Neural cell (in vitro differentiated cells): Measurements from ENCODE around the gene EIF2S3B. TPM values are rescaled to one million over a fixed set of nuclear protein-coding genes. Genes with fewer than 3 reads are reported as not detected.

Experiments
- H2AFZ ChIP-seq: fragments of 200-600, 300-800 bp; sonication (generic), shearing (Covaris generic); 2 replicates; pipeline ENCODE4 v1.6.0; 2014; ENCODE audit warnings: low read depth, mild to moderate bottlenecking, antibody characterized with exemption, low read length, moderate library complexity
- H3F3A ChIP-seq: fragments of 200-600 bp; shearing (Covaris generic); 2 replicates; pipeline ENCODE4 v1.6.1; 2016; ENCODE audit warnings: mild to moderate bottlenecking, moderate library complexity, mixed read lengths, antibody characterized with exemption, low read length; ENCODE audit not compliant: insufficient read depth, poor library complexity, severe bottlenecking
- H3K27ac ChIP-seq: fragments of 200-600, 300-800 bp; sonication (generic), shearing (Covaris generic); 2 replicates; pipeline ENCODE4 v1.5.1; 2014; ENCODE audit warnings: mild to moderate bottlenecking, low read length, moderate library complexity
- H3K27me3 ChIP-seq: fragments of 300-800, 200-600 bp; sonication (generic), shearing (Covaris generic); 2 replicates; pipeline ENCODE4 v1.6.0; 2014; ENCODE audit warnings: mild to moderate bottlenecking, low read depth, low read length, moderate library complexity; ENCODE audit not compliant: insufficient read depth
- H3K36me3 ChIP-seq: fragments of 300-800, 200-600 bp; sonication (generic), shearing (Covaris generic); 2 replicates; pipeline ENCODE4 v1.5.1; 2014; ENCODE audit warnings: mild to moderate bottlenecking, antibody characterized with exemption, low read length, moderate library complexity; ENCODE audit not compliant: insufficient read depth
- H3K4me2 ChIP-seq: fragments of 300-800, 200-600 bp; sonication (generic), shearing (Covaris generic); 2 replicates; pipeline ENCODE4 v1.6.0; 2014; ENCODE audit warnings: mild to moderate bottlenecking, low read length
- H3K4me3 ChIP-seq: fragments of 300-800, 200-600 bp; sonication (generic), shearing (Covaris generic); 2 replicates; pipeline ENCODE4 v1.5.1; 2014; ENCODE audit warnings: mild to moderate bottlenecking, low read length, moderate library complexity
- H3K79me2 ChIP-seq: fragments of 200-600 bp; shearing (Covaris generic); replicated peaks from 2 replicates; pipeline ENCODE4 v1.6.0; 2014; ENCODE audit warnings: mild to moderate bottlenecking, low read length, moderate library complexity; ENCODE audit not compliant: insufficient read depth
- H3K9ac ChIP-seq: fragments of 300-800, 200-600 bp; sonication (generic), shearing (Covaris generic); 2 replicates; pipeline ENCODE4 v1.6.1; 2016; ENCODE audit warnings: mild to moderate bottlenecking, low read length, mixed read lengths
- H3K9me2 ChIP-seq: fragments of 200-600 bp; shearing (Covaris generic); 2 replicates; pipeline ENCODE4 v1.6.1; 2016; ENCODE audit warnings: mild to moderate bottlenecking, low read length, mixed read lengths; ENCODE audit not compliant: insufficient read depth
- H3K9me3 ChIP-seq: fragments of 200-600, 300-800 bp; sonication (generic), shearing (Covaris generic); 2 replicates; pipeline ENCODE4 v1.6.1; 2016; ENCODE audit warnings: mild to moderate bottlenecking, mixed run types, low read length, moderate library complexity, mixed read lengths
- H4K20me1 ChIP-seq: fragments of 200-600 bp; shearing (Covaris generic); 2 replicates; pipeline ENCODE4 v1.6.1; 2016; ENCODE audit warnings: mild to moderate bottlenecking, mixed run types; ENCODE audit not compliant: insufficient read depth
- CTCF ChIP-seq: fragments of 450-650 bp; IDR thresholded peaks from 2 replicates; pipeline ENCODE4 v1.5.1; 2014; ENCODE audit warnings: antibody characterized with exemption, mild to moderate bottlenecking, moderate library complexity; ENCODE audit not compliant: poor library complexity, severe bottlenecking
- EP300 ChIP-seq: fragments of 450-650 bp; conservative IDR thresholded peaks from 2 replicates; pipeline ENCODE4 v1.6.1; 2014; ENCODE audit warnings: antibody characterized with exemption, mild to moderate bottlenecking, moderate library complexity; ENCODE audit not compliant: poor library complexity, severe bottlenecking
- EZH2 ChIP-seq: fragments of 200-600, 300-800 bp; shearing (Covaris generic), sonication (generic); IDR thresholded peaks from 2 replicates; pipeline ENCODE4 v1.6.1; 2014; ENCODE audit warnings: antibody characterized with exemption, low read length, borderline replicate concordance, mild to moderate bottlenecking; ENCODE audit not compliant: insufficient read depth, poor library complexity, severe bottlenecking
- MXI1 ChIP-seq: fragments of 450-650 bp; conservative IDR thresholded peaks from 2 replicates; pipeline ENCODE4 v1.6.1; 2014; ENCODE audit warnings: antibody characterized with exemption, mild to moderate bottlenecking; ENCODE audit not compliant: poor library complexity, severe bottlenecking
- RAD21 ChIP-seq: fragments of 450-650 bp; conservative IDR thresholded peaks from 2 replicates; pipeline ENCODE4 v1.6.1; 2014; ENCODE audit warnings: antibody characterized with exemption, mild to moderate bottlenecking, moderate library complexity
- SMC3 ChIP-seq: fragments of 450-650 bp; conservative IDR thresholded peaks from 2 replicates; pipeline ENCODE4 v1.6.1; 2014; ENCODE audit warnings: antibody characterized with exemption, mild to moderate bottlenecking, moderate library complexity; ENCODE audit not compliant: poor library complexity
- TAF1 ChIP-seq: IDR thresholded peaks from 2 replicates; pipeline ENCODE4 v1.6.1; 2012; ENCODE audit warnings: low read depth
- polyA plus RNA-seq: library from polyadenylated mRNA; depleted of rRNA; stranded (reverse); fragments of >200 nt; gene quantifications from 2 replicates; pipeline ENCODE4 v1.2.3, GENCODE V29; 2014
- TF ChIP-seq, protein P1 (sequence below): IDR thresholded peaks from 2 replicates; pipeline ENCODE4 v1.6.1; 2012; ENCODE audit warnings: borderline replicate concordance

Gene EIF2S3B
- polyA plus RNA-seq, 1 donor from 2014 or later: 3.6 TPM

DNA sequence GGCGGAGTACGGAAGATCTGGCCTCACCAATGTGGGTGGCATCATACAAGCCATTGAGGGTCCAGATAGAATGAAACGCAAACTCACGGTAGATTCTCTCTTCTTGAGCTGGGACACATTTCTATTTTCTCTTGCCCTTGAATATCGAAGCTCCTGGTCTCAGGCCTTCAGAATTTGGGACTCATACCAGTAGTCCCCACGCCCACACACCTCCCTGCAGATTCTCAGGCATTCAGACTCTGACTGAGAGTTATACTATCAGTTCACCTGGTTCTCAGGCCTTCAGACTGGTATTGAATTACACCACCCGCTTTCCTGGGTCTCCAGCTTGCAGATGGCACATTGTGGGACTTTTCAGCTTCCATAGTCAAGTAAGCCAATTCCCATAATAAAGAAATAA, 37.8 kb downstream of the EIF2S3B start:
- no peak overlapping the region for H2AFZ ChIP-seq
- no peaks in the 10 kb centered on the region for H3F3A ChIP-seq
- H3K79me2 ChIP-seq: no peaks in the 10 kb centered on the region
- H3K9me2 ChIP-seq: no peaks in the 10 kb centered on the region
- no peak overlapping the region for H3K9ac ChIP-seq
- no peaks in the 10 kb centered on the region for H3K27me3 ChIP-seq
- no peak for TF ChIP-seq CTCF
- TF ChIP-seq, protein P1, sequence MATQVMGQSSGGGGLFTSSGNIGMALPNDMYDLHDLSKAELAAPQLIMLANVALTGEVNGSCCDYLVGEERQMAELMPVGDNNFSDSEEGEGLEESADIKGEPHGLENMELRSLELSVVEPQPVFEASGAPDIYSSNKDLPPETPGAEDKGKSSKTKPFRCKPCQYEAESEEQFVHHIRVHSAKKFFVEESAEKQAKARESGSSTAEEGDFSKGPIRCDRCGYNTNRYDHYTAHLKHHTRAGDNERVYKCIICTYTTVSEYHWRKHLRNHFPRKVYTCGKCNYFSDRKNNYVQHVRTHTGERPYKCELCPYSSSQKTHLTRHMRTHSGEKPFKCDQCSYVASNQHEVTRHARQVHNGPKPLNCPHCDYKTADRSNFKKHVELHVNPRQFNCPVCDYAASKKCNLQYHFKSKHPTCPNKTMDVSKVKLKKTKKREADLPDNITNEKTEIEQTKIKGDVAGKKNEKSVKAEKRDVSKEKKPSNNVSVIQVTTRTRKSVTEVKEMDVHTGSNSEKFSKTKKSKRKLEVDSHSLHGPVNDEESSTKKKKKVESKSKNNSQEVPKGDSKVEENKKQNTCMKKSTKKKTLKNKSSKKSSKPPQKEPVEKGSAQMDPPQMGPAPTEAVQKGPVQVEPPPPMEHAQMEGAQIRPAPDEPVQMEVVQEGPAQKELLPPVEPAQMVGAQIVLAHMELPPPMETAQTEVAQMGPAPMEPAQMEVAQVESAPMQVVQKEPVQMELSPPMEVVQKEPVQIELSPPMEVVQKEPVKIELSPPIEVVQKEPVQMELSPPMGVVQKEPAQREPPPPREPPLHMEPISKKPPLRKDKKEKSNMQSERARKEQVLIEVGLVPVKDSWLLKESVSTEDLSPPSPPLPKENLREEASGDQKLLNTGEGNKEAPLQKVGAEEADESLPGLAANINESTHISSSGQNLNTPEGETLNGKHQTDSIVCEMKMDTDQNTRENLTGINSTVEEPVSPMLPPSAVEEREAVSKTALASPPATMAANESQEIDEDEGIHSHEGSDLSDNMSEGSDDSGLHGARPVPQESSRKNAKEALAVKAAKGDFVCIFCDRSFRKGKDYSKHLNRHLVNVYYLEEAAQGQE: no peak
- no peak for TF ChIP-seq MXI1
- TF ChIP-seq EZH2: no peak
- no peak for TF ChIP-seq EP300
- TF ChIP-seq SMC3: no peak
- no peak for TF ChIP-seq RAD21
- no peak for TF ChIP-seq TAF1
- H3K36me3 ChIP-seq: no peaks in the 10 kb centered on the region
- H4K20me1 ChIP-seq: no peaks in the 10 kb centered on the region
- H3K9me3 ChIP-seq: no peaks in the 10 kb centered on the region
- no peak overlapping the region for H3K4me3 ChIP-seq
- H3K27ac ChIP-seq: no peak overlapping the region
- no peak overlapping the region for H3K4me2 ChIP-seq

DNA sequence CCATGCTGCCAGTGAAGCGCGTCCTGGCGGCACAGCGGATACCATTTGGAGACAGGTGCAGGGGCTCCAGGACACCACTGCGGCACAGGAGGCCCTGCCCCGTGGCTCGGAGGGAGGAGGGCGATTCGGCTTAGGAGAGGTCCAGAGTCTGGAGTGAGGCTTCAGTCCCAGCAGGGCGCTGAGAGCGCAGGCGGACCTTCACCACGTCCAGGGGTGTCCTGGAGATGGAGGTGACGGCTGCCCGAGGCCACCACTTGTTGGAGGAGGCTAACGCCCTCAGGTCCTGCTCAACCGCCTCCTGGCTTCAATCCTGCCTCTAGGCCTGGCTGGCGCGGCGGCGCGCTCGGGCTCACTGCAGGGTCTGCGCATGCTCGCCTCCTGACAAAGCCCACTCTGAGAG, 45.7 kb downstream of the EIF2S3B start:
- Histone ChIP-seq H3K9me3 (no peaks in the 10 kb centered on the region), H3K27me3 (no peaks in the 10 kb centered on the region), H4K20me1 (no peaks in the 10 kb centered on the region), H3K79me2 (no peaks in the 10 kb centered on the region), H3K36me3 (no peaks in the 10 kb centered on the region), H3K4me2 (no peak overlapping the region), H3K4me3 (no peak overlapping the region), H3K27ac (no peak overlapping the region), H3K9ac (no peak overlapping the region), H3F3A (no peaks in the 10 kb centered on the region), H2AFZ (no peak overlapping the region), H3K9me2 (no peaks in the 10 kb centered on the region)
- TF ChIP-seq, protein P1: no peak
- TF ChIP-seq SMC3 (no peak), RAD21 (no peak), TAF1 (no peak), EP300 (no peak), MXI1 (no peak)
